GM18499 (cell line): ENCODE data around the gene GPR143.
"Not testable (repeated sequence)": the region's sequence is repeated elsewhere in the genome, so short reads cannot be mapped to it uniquely, and the experiment has no call there.

Experiments used
- ATAC-seq: cut with Tn5 transposase; IDR thresholded peaks from one replicate; pipeline ENCODE4 v1.9.1; 2021; ENCODE audit warnings: moderate number of reproducible peaks; ENCODE audit not compliant: insufficient read depth, unreplicated experiment

The GPR143 gene

DNA sequence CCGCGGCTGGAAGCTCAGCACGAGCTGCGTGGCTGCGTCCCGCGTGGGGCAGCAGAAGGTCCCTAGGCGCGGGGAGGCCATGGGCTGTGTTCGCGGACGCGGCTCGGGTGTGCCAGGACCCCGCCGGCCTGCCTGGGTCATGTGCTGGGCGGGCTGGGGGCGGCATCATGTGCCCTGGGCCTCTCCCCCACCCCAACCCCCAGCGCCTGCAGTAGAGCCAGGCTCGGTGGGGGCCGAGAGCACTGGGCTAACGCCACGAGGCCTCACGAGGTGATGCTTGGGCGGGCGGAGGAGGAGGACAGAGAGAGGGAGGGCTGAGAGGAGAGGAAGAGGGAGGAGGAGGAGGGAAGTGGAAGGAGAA lies at the start of gene GPR143:
GPR143 (minus strand) TSS at position 111 of the 361 bp plus-strand sequence; CDS start at position 81, 30 bp downstream.
- no peak for ATAC-seq

DNA sequence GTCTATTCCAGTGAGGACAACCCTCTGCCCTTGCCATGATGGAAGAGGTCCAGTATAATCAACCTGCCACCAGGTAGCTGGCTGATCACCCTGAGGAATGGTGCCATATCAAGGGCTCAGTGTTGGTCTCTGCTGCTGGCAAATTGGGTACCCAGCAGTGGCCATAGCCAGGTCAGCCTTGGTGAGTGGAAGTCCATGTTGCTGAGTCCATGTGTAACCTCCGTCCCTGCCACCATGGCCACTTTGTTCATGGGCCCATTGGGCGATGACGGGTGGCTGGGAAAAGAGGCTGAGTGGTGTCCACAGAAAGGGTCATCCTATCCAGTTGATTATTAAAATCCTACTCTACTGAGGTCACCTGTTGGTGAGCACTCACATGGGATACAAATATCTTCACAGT lies 45.4 kb upstream of the GPR143 start:
- not testable (repeated sequence) for ATAC-seq

DNA sequence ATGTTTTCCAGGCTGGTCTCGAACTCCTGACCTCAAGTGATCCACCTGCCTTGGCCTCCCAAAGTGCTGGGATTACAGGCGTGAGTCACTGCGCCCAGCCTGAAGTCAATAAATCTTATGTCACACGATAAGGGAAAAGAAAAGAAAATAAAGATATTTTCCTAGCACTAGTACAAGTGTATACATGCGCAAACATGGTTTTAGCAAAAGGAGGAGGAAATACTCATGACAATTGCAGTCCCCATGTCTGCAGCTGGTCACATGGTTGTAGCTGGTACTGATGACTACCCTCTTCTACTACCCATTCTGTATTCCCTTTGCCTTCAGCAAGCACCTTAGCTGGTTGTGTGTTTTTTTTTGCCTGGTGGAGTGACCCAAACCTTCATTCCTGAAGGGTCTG lies 44.2 kb upstream of the GPR143 start:
- not testable (repeated sequence) for ATAC-seq

DNA sequence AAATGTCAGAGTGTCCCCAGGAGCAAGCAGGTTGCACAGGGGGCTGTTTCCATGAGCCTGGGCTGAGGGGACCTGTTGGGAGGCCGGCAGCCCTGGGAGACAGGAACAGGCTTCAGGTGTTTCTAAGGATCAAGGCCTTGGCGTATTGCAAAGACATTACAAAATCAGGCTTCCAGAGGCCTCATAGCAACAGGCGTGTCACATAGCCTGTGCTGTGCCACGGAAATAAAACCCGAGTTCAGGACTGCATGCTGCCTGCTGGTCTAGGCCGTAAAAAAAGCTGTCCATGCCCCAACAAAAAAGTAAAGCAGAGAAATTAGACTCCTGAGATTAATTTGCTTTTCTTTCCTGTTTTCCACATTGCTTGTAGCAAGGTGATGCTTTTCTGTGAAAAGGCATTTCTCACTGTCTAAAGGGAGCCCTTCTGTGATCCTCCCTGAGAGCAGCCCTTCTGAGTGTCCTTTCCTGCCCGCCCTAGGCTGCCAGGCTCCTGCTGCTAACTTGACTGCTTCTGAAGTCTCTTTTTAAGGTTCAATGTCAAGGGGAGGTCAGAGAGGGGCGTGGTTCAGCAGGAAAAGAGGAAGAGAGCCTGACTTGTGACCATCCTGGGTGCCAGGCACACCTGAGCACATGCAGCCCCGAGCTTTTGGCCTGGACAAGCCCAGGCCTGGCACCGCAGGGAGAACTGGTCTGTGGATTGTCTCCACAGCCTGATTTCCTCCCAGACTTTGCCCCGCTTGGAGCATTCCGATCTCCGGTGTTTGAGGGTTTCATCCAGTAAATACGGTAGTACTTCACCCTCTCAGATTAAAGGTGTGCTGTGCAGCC lies 41.9 kb upstream of the GPR143 start:
- no peak for ATAC-seq

DNA sequence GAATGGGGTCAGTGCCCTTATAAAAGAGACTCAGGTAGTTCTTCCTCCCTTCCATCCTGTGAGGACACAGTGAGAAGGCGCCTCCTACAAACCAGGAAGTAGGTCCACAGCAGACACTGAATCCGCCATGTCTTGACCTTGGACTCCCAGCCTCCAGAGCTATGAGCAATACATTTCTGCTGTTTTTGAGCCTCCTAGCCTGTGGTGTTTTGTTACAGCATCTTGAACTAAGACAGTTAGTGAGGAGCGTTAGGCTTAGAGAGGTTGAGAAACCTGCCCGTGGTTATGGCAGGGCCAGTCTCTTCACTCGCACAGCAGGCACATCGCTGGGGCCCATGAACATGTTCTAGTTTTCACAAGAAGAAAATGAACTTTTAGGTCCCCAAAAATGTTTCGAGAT lies 40.3 kb upstream of the GPR143 start:
- ATAC-seq: no peak

DNA sequence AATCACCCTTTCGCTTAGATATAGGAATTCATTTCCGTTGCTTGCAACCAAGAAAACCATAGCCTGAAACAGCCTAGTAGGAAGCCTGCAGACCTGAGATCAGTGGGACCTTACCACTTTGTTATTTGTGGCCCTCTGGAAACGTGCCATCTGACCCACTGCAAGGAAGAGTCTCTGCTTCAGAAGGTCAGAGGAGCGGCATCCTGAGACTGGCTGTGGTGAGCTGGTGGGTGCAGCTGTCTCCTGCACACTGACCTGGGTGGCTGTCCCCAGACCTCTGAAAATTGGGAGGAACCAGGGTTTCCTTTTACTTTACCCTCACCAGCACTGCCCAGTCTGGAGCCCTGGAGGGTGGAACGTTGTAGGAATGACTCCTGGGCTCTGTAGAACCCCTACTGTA lies 38.8 kb upstream of the GPR143 start:
- ATAC-seq: no peak

DNA sequence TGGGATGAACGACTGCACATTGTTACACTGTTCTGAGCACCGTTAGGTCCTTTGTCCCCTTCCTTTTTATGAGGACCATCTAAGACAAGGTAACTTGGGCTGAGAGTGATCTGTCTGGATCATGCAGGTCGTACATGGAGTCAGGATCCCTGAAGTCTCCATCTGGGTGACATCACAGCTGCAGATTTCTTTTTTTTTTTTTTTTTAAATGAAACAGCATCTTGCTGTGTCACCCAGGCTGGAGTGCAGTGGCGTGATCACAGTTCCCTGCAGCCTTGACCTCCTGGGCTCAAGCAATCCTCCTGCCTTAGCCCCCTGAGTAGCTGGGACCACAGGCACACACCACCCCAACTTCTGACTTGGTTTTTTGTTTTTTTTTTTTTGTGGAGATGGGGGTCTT lies 37.1 kb upstream of the GPR143 start:
- no peak for ATAC-seq

DNA sequence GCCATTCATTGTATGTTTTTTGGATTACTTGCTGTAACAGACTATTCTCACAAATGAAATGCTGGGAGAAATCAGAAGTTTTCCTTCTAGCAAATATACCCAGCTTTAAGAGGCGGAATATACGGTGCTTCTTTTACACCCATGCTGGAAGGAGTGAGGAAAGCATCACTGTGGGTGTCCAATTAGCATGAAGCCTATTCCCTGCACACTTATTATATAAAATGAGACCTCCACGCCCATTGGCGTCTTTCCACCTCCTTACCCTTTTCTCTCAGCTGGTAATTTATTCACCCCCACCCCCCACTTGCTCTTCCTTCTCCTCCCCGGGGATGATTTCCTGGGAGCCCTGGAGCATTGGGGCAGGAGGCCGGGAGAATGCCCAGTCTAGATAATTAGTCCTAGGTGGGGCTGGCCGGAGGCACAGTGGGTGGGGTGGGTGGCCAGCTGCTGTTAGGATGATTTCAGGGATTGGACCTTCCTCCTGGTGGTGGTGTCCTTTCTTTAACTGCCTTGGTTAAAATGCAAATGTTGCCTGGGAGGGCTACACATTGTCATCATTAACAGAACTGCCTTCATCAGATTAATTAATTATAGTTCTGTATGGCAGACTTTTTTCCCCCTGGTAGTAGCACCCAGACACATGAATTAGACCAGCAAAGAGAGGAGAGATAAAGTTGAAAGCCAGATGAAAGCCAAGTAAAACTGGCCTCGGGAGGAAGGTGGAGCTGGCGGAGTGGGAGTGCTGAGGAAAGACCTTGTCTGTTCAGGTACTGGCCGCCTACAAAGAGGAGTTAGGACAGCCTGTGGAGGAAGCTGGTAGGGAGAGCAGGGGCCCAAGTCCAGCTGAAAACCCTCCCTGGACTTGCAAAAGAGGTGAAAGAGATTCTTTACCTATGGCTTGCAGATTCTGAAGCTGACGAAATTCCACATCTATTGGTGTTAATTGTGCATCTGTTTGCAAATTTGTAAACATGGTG lies 32.0 kb upstream of the GPR143 start:
- no peak for ATAC-seq

DNA sequence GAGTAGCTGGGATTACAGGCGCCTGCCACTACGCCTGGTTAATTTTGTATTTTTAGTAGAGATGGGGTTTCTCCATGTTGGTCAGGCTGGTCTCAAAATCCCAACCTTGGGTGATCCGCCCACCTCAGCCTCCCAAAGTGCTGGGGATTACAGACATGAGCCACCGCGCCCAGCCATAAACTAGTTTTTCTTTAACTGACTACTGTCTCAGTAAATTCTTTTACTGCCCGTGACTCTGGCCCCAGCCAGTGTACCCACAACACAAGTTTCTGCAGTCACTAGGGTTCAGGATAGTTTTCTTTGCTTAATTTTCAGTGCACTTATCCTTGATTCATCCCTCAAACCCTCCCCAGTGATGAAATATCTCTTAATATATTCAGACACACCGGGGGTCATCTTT lies 28.8 kb upstream of the GPR143 start:
- ATAC-seq: no peak

DNA sequence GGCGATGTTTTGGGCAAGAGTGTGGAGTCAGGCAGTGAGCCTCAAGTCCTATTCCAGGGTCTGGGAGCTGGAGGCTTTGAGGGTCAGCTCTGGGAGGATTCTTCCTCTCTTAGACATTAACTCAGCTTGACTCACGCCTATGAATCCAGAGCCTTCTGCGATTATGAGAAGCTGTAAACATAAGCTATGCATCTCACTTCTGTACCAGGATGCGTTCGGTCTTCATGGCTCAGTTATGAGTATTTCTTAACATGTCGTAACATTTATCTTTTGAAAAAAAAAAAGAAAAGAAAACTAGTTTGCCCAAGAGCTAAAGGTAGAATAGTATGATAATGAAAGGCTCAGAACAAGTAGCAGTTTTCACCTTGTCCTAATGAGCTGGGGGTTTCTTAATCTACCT lies 25.2 kb upstream of the GPR143 start:
- no peak for ATAC-seq

DNA sequence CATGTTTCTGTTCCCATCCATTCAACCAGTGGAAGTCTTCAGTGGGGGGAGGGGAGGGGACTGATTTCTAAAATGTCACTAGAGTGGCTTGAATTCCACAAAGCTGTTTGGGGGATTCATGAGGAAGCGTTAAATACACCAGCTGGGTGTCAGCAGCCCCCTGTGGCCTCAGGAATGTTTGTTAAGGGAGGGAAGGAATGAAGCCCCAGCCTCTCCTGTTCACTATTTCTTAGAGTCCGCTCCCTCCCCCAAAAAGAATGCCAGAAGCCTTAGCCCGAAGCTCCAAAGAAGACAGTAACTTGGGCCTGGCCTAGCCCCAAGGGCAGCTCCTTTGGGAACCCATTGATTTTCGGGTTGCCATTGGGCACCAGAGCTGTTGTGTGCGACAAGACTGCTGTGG lies 23.9 kb upstream of the GPR143 start:
- no peak for ATAC-seq

DNA sequence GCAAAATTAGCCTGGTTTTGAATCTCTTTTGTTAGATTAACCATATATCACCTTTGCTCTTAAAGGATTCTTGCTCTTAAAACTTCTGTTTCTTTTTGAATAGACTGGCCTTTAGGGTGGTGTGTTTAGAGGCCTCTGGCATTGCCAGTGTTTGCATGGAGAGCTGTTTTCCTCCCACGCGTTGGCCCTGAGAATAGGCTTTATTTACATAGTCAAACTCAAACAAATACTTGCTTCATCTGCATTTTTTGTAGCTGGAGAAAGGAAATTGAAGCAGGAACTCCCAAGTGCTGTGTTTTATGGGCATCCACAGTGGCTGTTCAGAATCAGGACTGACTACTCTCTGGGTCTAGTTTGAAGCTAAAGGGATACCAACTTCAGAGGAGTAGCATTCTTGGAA lies 23.3 kb upstream of the GPR143 start:
- no peak for ATAC-seq

DNA sequence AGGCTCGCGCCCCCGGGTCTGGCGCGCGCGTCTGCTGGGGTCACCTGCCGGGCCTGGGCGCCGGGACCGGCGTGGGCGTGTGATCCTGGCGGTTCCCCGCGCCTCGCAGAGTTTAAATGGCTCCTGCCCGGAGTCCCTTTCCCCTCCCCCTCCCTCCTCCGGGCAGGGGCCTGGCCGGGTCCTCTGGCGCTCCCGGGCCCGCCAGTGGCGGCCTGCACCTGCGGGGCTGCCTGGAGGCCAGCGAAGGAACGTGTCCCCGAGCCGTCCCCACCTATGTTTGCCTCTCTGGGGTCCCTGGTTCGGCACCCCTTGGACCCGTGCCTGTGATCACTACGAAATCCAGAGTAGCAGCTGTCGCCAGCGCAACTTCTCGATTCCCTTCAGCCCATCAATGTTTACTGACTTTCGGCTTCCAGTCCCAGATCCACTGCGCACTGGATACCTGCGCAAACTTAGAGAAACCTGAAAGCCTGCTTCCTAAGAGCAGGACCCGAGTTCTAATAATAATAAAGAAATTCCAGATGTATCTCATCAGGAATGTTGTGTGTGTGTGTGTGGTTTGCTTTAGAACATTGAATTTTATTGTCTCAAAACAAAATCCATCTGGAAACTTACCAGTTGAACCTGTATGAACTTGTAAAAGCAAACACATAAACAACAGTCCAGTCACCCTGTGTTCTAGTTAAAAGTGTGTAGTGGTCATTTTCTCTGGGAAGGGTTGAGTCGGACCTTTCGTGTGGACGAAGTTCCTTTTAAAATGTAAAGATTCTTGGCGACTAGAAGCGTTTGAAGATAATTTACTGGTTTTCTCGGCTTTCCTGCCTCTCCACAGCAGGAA lies 21.4 kb upstream of the GPR143 start:
- ATAC-seq: no peak

DNA sequence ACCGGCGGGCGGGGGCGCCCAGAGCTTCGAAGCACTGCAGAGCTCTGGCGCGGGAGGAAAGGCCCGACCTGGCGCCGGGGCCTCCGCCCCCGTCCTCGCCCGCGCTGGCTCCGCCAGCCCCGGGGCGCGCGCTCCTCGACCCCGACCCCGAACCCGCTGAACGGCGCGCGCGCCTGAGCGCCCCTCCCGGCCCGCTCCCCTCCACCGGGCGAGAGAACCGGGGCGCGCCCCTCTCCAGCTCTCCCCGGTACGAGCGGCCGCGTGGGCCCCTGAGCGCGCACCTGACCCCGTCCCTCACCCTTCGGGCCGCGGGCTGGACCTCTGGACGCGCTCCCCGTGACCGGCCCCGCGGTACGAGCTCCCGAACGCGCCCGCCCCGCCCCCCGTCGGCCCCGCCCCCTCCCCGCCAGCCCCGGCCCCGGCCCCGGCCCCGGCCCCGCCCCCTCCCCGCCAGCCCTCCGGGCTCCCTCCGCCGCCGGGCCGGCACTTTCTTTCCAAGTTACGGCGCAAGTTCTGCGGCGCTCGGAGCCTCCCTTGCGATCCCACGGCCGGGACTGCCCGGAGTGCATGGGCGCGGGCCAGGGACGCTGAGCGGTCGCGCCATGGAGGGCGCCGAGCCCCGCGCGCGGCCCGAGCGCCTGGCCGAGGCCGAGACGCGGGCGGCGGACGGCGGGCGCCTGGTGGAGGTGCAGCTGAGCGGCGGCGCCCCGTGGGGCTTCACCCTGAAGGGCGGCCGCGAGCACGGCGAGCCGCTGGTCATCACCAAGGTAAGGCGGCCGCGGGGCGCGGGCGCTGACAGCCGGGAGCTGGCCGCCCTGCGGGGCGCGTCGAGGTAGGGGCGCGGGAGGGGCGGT lies 20.5 kb upstream of the GPR143 start, which contains the start of gene SHROOM2:
SHROOM2 (plus strand) TSS at position 486 of the 854 bp plus-strand sequence; CDS start at position 603, 117 bp downstream.
- no peak for ATAC-seq

DNA sequence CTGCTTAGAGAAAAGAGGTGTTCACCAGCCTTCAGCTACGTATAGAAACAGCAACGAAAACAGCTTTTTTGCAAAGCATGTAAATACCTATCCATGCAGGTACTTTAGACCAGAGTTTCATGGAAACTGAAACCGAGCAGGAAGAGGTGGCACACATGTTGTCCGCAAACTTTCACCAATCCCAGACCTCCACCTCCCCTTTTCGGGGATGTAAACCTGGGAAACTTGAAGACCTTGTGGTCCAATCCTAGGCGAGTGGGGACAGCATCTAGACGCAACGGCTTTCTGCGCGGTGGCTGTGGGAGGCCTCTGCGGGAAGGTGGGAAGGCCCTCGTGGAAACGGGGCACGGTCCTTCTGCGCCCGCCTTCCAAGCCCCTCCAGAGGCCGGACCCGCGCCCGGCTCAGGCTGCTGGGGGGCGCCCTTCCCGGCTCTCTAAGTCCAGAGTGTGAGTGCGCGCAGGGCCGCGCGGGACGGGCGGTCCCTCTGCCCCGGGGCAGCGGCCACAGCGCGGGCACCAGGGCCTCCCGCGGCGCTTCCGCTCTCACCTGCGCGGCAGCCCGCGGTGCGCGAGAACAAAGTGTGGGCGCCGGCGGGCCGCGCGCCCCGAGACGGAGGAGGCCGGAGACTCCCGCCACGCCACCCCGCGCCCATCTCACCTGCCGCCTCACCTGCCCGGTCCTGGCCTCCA lies 19.8 kb upstream of the GPR143 start:
- no peak for ATAC-seq

DNA sequence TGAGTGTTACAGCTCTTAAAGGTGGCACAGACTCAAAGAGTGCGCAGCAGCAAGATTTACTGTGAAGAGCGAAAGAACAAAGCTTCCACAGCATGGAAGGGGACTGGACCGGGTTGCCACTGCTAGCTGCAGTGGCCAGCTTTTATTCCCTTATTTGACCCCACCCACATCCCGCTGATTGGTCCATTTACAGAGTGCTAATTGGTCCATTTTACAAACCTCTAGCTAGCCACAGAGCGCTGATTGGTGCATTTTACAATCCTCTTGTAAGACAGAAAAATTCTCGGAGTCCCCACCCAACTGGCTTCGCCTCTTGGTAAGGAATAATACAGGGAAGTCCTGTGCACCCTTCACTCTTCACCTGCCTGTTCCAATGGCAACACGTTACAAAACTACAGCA lies 18.7 kb upstream of the GPR143 start:
- no peak for ATAC-seq

DNA sequence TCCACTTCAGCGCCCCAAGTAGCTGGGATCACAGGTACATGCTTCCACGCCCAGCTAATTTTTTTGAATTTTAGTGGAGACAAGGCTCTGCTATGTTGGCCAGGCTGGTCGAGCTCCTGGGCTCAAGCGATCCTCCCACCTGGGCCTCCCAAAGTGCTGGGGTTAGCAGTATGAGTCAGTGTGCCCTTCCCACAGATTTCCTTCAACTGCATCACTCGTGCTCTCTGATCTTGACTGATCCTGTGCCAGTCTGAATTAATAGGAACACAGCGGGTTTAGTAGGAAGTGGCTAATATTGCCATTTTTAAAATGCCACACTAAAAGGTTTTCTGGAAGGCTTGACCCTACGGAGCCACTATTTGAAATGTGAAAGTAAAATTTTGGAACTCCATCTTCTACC lies 16.3 kb upstream of the GPR143 start:
- no peak for ATAC-seq

DNA sequence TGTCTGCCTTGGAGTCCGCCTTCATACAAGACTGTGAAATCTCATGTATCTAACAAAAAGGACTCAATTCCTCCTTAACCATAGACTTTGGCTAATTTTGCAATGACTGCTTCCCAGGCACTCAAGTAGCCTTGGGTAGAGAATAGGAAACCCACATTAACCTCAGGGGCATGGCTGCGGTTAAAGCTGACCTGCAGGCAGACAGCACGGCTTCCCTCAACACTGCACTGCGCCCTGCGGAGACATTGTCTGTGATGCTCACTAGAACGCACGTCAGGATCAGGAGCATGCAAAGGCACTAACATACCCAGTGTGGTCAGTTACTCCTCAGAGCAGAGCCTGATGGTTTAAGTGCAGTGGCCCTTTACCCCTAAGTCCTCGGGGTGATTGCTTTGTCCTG lies 10.3 kb upstream of the GPR143 start:
- no peak for ATAC-seq

DNA sequence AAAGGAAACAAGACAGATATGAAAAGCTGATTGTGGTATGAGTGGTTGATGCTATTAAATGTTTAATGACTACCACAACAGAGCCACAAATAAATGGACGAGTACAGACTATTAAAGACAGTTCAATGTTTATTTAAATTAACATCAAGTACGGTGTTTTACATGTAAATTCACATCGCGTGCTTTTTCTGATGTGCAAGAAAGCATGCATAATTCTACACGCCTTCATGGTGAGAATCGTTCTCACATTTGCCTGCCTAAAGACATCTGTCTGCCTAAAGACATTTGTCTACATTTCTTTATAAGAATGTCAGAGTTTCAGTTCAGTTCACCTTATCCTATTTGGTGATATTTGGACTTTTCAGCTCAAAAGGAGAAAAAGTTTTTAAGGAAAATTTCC lies 7.3 kb upstream of the GPR143 start:
- no peak for ATAC-seq
